ENCODE measurements around the gene RAB42. TPM values are rescaled to one million over a fixed set of nuclear protein-coding genes. Genes with fewer than 3 reads are reported as not detected.

Gene RAB42
- total and polyA plus RNA-seq, 10 of the 15 experiments (the other 5 are each of a cell fraction or from before 2014, with no cell fraction given) = 0.16 to 4.5 (median 0.49) TPM

GRCh38 chr1:28581531-28582247, 10.4 kb upstream of the RAB42 start:
- Histone ChIP-seq H3K4me3 (peak overlapping the region; percentile 99), H3K4me1 (ENCODE audit: control insufficient read depth, insufficient read depth, low read length) (peaks cover 14% of the 10 kb centered on the region), H3K79me2 (ENCODE audit: control insufficient read depth, insufficient read depth, low read length) (peaks cover 38% of the 10 kb centered on the region), H3K36me3 (ENCODE audit: control insufficient read depth in 2 of 2, insufficient read depth in 2 of 2, low read length in 1 of 2) (peaks cover 13 to 36% of the 10 kb centered on the region in 2 experiments), H3K4me2 (ENCODE audit: control insufficient read depth, insufficient read depth) (peak overlapping the region; percentile 56), H2AFZ (ENCODE audit: control insufficient read depth, low read depth, low read length) (peak overlapping the region; percentile 96), H3K27me3 (replicated peaks in 1 of 2; ENCODE audit: control insufficient read depth in 2 of 2, insufficient read depth in 2 of 2, low read length in 1 of 2) (no peaks in the 10 kb centered on the region), H3K9ac (ENCODE audit: control insufficient read depth, insufficient read depth, low read length) (peak overlapping the region; percentile 95), H3K27ac (ENCODE audit: control insufficient read depth, insufficient read depth) (peak overlapping the region; percentile 55), H3K9me3 (replicated peaks; ENCODE audit: control insufficient read depth, insufficient read depth, low read length) (no peaks in the 10 kb centered on the region), H4K20me1 (ENCODE audit: control insufficient read depth, insufficient read depth) (peaks cover 12% of the 10 kb centered on the region)
- no TSS peak for BruUV-seq (replicated peaks)
- in situ Hi-C loops (cut with MboI) (no loop called here), intact Hi-C loops (cut with micrococcal nuclease; ENCODE audit: unreplicated experiment) (loop anchor here (1.0 to 2.0 kb wide), 3 partner anchors 29 to 67 kb away; partner anchors contain the start of genes RNU11 and TRNAU1AP)
- ChIA-PET CTCF (interaction anchor here (0.7 to 5.5 kb wide), 13 partner anchors 11 to 332 kb away, joined by 3 to 49 read pairs (median 4); partner anchors contain the start of genes TAF12 and TRNAU1AP), POLR2A (interaction anchor here (0.5 to 8.6 kb wide), 29 partner anchors 8 to 346 kb away, joined by 3 to 132 read pairs (median 4); partner anchors contain the start of genes ATP5IF1, RCC1, TAF12 and TRNAU1AP), SMC1A (ENCODE audit: uncharacterized antibody, unreplicated experiment) (interaction anchor here (0.9 to 7.6 kb wide), 13 partner anchors 9 to 497 kb away, joined by 3 to 83 read pairs (median 4); partner anchors contain the start of genes RAB42, TAF12 and TRNAU1AP), RAD21 (ENCODE audit: unreplicated experiment) (interaction anchor here (0.6 to 6.3 kb wide), 22 partner anchors 9 to 809 kb away, joined by 3 to 108 read pairs (median 4); partner anchors contain the start of genes GMEB1, PHACTR4, STX12 and TAF12)
- ATAC-seq = peak; percentile 91
- FAIRE-seq = no peak
- WGBS (ENCODE audit: insufficient coverage, insufficient replicate concordance, low lambda C conversion rate, missing lambda C conversion rate) = under 1% methylated on average over 75 of the region's 75 CpGs
- peak; percentile 78 for DNase-seq (ENCODE audit: low read depth, low spot score)
- TF ChIP-seq CHD2 (IDR thresholded peaks at IDR 0.05; ENCODE audit: borderline replicate concordance, low read depth, low read length) (no peak), NFXL1 (IDR thresholded peaks at IDR 0.05; ENCODE audit: borderline replicate concordance) (no peak), TBL1XR1 (IDR thresholded peaks at IDR 0.05; ENCODE audit: low read depth, low read length) (peak; percentile 73; the same call in 1 of the 2 replicates), RFX5 (IDR thresholded peaks at IDR 0.05; ENCODE audit: low read depth, low read length) (0 out of 2 replicates have a peak, but pooled peaks have one; percentile 1), E2F4 (IDR thresholded peaks at IDR 0.05; ENCODE audit: low read depth, low read length) (peak; percentile 46; the same call in 1 of the 2 replicates), NR2C1 (IDR thresholded peaks at IDR 0.05) (peak; percentile 43; the same call in 1 of the 2 replicates), CHD1 (IDR thresholded peaks at IDR 0.05; ENCODE audit: low read depth, low read length) (no peak), SMARCA5 (IDR thresholded peaks at IDR 0.05) (no peak; the same call in 1 of the 2 replicates), POLR2AphosphoS5 (IDR thresholded peaks at IDR 0.05; ENCODE audit: low read length) (peak; percentile 100), NFYA (IDR thresholded peaks at IDR 0.05; ENCODE audit: borderline replicate concordance, low read depth, low read length) (no peak), TCF3 (IDR thresholded peaks at IDR 0.05; ENCODE audit: borderline replicate concordance, insufficient read depth, low read depth, low read length) (peak; percentile 93), TCF12 (IDR thresholded peaks at IDR 0.05; ENCODE audit: low read depth, low read length) (peak; percentile 87; the same call in 1 of the 2 replicates), PAX8 (IDR thresholded peaks at IDR 0.05) (no peak), BCL3 (IDR thresholded peaks at IDR 0.05; ENCODE audit: borderline replicate concordance, insufficient read depth, low read depth, low read length, poor library complexity, severe bottlenecking) (peak; percentile 54), STAT3 (IDR thresholded peaks at IDR 0.05; ENCODE audit: low read depth, low read length) (no peak), E4F1 (IDR thresholded peaks at IDR 0.05; ENCODE audit: borderline replicate concordance, partially characterized antibody) (no peak), BRCA1 (IDR thresholded peaks at IDR 0.05; ENCODE audit: low read depth, low read length) (no peak)
- TF ChIP-seq, protein P1, sequence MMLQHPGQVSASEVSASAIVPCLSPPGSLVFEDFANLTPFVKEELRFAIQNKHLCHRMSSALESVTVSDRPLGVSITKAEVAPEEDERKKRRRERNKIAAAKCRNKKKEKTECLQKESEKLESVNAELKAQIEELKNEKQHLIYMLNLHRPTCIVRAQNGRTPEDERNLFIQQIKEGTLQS (IDR thresholded peaks at IDR 0.05; ENCODE audit: borderline replicate concordance, extremely low read depth, low read depth, low read length) = no peak

All from GM12878 (cell line).